Transverse colon (tissue), 4 donors: ENCODE data around the gene TMEM150C. TPM values are rescaled to one million over a fixed set of nuclear protein-coding genes. Genes with fewer than 3 reads are reported as not detected.

Source experiments
- DNase-seq: peaks from one replicate; pipeline ENCODE4 v3.0.0-alpha.2; 2019
- H3K27ac ChIP-seq, 4 donors: fragments of 200-600 bp; sonication (generic); 2 replicates each; pipeline ENCODE4 v1.5.1; 2016 to 2018; ENCODE audit warnings: inconsistent platforms in 4 of 4
- H3K27me3 ChIP-seq: fragments of 200-600 bp; sonication (generic); 2 replicates; pipeline ENCODE4 v1.5.1; 2017; ENCODE audit warnings: inconsistent platforms
- H3K36me3 ChIP-seq, 4 donors: fragments of 200-600 bp; sonication (generic); 2 replicates each; pipeline ENCODE4 v1.5.1; 2017 to 2019; ENCODE audit warnings: inconsistent platforms in 4 of 4
- H3K4me1 ChIP-seq, 4 donors: fragments of 200-600 bp; sonication (generic); 2 replicates each; pipeline ENCODE4 v1.5.1; 2017 to 2020; ENCODE audit warnings: inconsistent platforms in 4 of 4
- H3K4me3 ChIP-seq, 4 donors: fragments of 200-600 bp; sonication (generic); 1 replicate in 1 of 4; 2 replicates in 3 of 4; pipeline versions ENCODE4 v1.5.1 to v1.6.1; 2017 to 2019; ENCODE audit warnings: inconsistent platforms in 4 of 4
- H3K9me3 ChIP-seq, 2 donors: fragments of 200-600 bp; sonication (generic); 2 replicates each; pipeline ENCODE4 v1.5.1; 2017 to 2019; ENCODE audit warnings: inconsistent platforms in 2 of 2
- CTCF ChIP-seq, 5 experiments: fragments of 200-600 bp in 3 of 5; fragments of 450-650 bp in 2 of 5; sonication (generic) in 3 of 5; IDR thresholded peaks; 1 replicate in 2 of 5; 2 replicates in 3 of 5; pipeline ENCODE4 v1.5.1; 2016 to 2017; ENCODE audit warnings: antibody characterized with exemption in 5 of 5, inconsistent platforms in 3 of 5, mild to moderate bottlenecking in 2 of 5, moderate library complexity in 1 of 5
- EP300 ChIP-seq: sonication (generic); formaldehyde crosslinking; IDR thresholded peaks from one replicate; pipeline ENCODE4 v1.6.1; 2017; ENCODE audit warnings: antibody characterized with exemption, low read depth
- POLR2A ChIP-seq: fragments of 450-650 bp; IDR thresholded peaks from one replicate; pipeline ENCODE4 v1.6.1; 2016; ENCODE audit warnings: antibody characterized with exemption, mild to moderate bottlenecking, moderate library complexity
- POLR2AphosphoS5 ChIP-seq, 3 donors: sonication (generic); formaldehyde crosslinking; IDR thresholded peaks; one replicate each; pipeline ENCODE4 v1.6.1; 2016; ENCODE audit warnings: antibody characterized with exemption in 3 of 3
- WGBS, 2 donors: methylation state at CpG; one replicate each; pipeline ENCODE4 v1.1.5; 2018; ENCODE audit warnings: low coverage in 1 of 2; 5-methylcytosine and 5-hydroxymethylcytosine counted together
- in situ Hi-C, 4 donors: fragments of 200-750 bp; cut with MboI; loops; one replicate each; pipeline versions ENCODE4 v1.15.0 to v1.15.1; 2017; ENCODE audit warnings: low sequenced_read_pairs in 3 of 4, low pct_ligation_motif_present in 1 of 4, low pct_unique_long_range_greater_than_20kb in 1 of 4
- intact Hi-C: fragments of 100-400 bp; cut with DNase I; formaldehyde crosslinking; loops from one replicate; pipeline ENCODE4 v1.15.1; 2023; ENCODE audit warnings: low total_unique reads
- total RNA-seq, 4 donors: library from RNA; depleted of rRNA; stranded (reverse); fragments of >200 nt; gene quantifications; one replicate each; pipeline ENCODE4 v1.1.0, GENCODE V29; 2016

The TMEM150C gene
- total RNA-seq, 4 donors from 2014 or later, result 0.37 to 6.6 (median 5.9) TPM; not detected in 1

GRCh38 chr4:82450966-82451755 is 110.6 kb downstream of the TMEM150C start:
- H3K9me3 ChIP-seq, result no peaks in the 10 kb centered on the region
- 83 to 87% methylated on average over 7 to 13 of the region's 13 CpGs for WGBS, 2 donors
- H3K27ac ChIP-seq, result no peak overlapping the region
- in situ Hi-C loops (loop anchor here (25.0 kb wide), 3 partner anchors 586 to 836 kb away; partner anchors contain the start of genes COPS4 (in 1 of the 4) and COQ2 (in 1 of the 4)), intact Hi-C loops (no loop called here)
- no peaks in the 10 kb centered on the region for H3K27me3 ChIP-seq
- no peak overlapping the region for H3K4me3 ChIP-seq
- no peak for DNase-seq
- H3K4me1 ChIP-seq, result no peaks in the 10 kb centered on the region
- H3K36me3 ChIP-seq, result peaks cover 0 to 27% (median 13%) of the 10 kb centered on the region in 4 donors
- TF ChIP-seq EP300 (no peak), CTCF (IDR thresholded peaks at IDR 0.05) (no peak), POLR2A (no peak)

DNA sequence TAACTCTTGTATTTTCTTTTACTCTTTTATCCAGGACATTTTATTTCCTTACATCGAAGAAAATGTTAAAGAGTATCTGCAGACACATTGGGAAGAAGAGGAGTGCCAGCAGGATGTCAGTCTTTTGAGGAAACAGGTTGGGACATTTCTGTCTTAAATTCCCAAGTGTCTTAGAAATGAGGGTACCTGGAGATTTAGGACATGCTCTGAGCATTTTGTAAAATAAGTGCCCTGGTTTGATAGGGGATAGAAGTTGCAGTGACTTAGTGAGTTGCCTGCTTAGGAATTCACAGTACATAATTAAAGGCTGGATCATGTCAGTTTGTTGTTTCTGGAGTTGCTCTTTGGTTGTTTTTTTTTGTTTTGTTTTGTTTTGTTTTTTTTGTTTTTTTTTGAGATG is 113.9 kb downstream of the TMEM150C start:
- no peak overlapping the region for H3K27ac ChIP-seq
- peaks cover 0 to 24% (median 8%) of the 10 kb centered on the region in 4 donors for H3K36me3 ChIP-seq
- intact Hi-C loops (no loop called here), in situ Hi-C loops (no loop called here)
- H3K4me1 ChIP-seq, result no peaks in the 10 kb centered on the region
- no peak for TF ChIP-seq CTCF (IDR thresholded peaks at IDR 0.05)
- TF ChIP-seq POLR2AphosphoS5 (IDR thresholded peaks at IDR 0.05), result no peak
- TF ChIP-seq EP300, result no peak
- TF ChIP-seq POLR2A, result no peak
- H3K4me3 ChIP-seq, result no peak overlapping the region
- no peak for DNase-seq
- no peaks in the 10 kb centered on the region for H3K9me3 ChIP-seq
- H3K27me3 ChIP-seq, result no peaks in the 10 kb centered on the region
- WGBS, 2 donors, result 91 to 97% methylated on average over 1 of the region's 1 CpG

DNA sequence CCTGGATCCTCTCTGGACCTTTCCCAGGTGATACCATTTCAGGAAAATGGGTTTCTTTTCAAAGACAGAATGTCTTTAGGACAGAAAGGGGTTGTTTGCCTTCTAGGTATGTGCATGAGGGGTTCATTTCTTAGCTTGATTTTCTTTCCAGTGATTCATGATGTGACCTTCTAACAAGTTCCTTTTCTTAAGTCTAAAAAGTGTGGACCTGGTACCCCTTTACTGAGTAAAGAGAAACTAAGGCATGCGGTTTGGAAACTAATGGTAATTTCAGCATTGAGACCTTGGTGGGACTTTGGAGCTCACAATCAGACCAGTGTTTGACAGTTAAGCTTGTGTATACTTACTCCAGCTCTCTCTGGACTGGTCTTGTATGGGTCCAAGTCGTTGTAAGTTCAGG is 122.7 kb downstream of the TMEM150C start:
- H3K36me3 ChIP-seq, result no peaks in the 10 kb centered on the region
- intact Hi-C loops, result no loop called here
- H3K9me3 ChIP-seq, result no peaks in the 10 kb centered on the region
- 67 to 91% methylated on average over 2 of the region's 2 CpGs for WGBS, 2 donors
- H3K27ac ChIP-seq, result no peak overlapping the region
- H3K4me3 ChIP-seq, result no peak overlapping the region
- H3K27me3 ChIP-seq, result no peaks in the 10 kb centered on the region
- TF ChIP-seq POLR2AphosphoS5 (IDR thresholded peaks at IDR 0.05), result no peak
- TF ChIP-seq EP300, result no peak
- no peak for TF ChIP-seq POLR2A
- no peak for TF ChIP-seq CTCF (IDR thresholded peaks at IDR 0.05)
- in situ Hi-C loops, result loop anchor here in 1 of 4 donors (10.0 kb wide), 1 partner anchor 64 kb away; the partner anchor contains the start of gene HNRNPD
- H3K4me1 ChIP-seq, result no peaks in the 10 kb centered on the region
- no peak for DNase-seq

GRCh38 chr4:82437285-82438005 is 124.3 kb downstream of the TMEM150C start:
- 87% methylated on average over 3 to 4 of the region's 4 CpGs for WGBS, 2 donors
- no peaks in the 10 kb centered on the region for H3K36me3 ChIP-seq
- intact Hi-C loops (no loop called here), in situ Hi-C loops (loop anchor here in 1 of 4 donors (10.0 kb wide), 1 partner anchor 63 kb away; the partner anchor contains the start of gene HNRNPD)
- peaks cover 0 to 8% (median under 1%) of the 10 kb centered on the region in 4 donors for H3K4me1 ChIP-seq
- TF ChIP-seq EP300, result no peak
- no peak for TF ChIP-seq CTCF (IDR thresholded peaks at IDR 0.05)
- no peak for TF ChIP-seq POLR2A
- TF ChIP-seq POLR2AphosphoS5 (IDR thresholded peaks at IDR 0.05), result no peak
- no peak for DNase-seq
- no peak overlapping the region for H3K27ac ChIP-seq
- no peak overlapping the region for H3K4me3 ChIP-seq
- no peaks in the 10 kb centered on the region for H3K27me3 ChIP-seq
- H3K9me3 ChIP-seq, result no peaks in the 10 kb centered on the region
